GM19438 (cell line): ENCODE results near the gene THY1.
"Not testable (repeated sequence)": the region's sequence is repeated elsewhere in the genome, so short reads cannot be mapped to it uniquely, and the experiment has no call there.

ENCODE experiments used
- ATAC-seq: cut with Tn5 transposase; IDR thresholded peaks from one replicate; pipeline ENCODE4 v1.9.1; 2021; ENCODE audit warnings: low read depth; ENCODE audit not compliant: unreplicated experiment

THY1 gene

DNA sequence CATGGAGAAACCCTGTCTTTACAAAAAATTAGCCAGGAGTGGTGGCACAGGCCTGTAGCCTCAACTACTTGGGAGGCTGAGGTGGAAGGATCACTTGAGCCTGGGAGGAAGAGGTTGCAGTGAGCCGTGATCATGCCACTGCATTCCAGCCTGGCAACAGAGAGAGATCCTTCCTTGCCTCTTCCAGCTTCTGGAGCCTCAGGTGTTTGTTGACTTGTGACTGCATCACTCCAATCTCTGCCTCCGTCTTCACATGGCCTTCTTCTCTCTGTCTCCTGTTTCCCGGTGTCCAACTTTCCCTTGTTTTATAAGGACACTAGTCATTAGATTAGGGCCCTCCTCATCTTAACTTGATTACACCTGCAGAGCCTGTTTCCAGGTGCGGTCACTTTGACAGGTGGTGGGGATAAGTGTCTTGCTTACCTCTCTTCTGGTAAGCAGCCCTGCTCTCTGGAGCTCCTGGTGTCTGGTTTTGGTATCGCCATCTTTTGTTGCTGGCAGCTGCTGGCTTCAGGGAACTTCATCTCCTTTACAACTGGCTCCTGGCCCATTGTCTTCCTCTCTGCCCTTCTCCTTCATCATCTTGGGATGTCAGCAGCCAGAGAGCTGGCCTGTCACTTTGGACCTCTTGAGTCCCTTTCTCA lies 33.2 kb downstream of the THY1 start:
- ATAC-seq = no peak

DNA sequence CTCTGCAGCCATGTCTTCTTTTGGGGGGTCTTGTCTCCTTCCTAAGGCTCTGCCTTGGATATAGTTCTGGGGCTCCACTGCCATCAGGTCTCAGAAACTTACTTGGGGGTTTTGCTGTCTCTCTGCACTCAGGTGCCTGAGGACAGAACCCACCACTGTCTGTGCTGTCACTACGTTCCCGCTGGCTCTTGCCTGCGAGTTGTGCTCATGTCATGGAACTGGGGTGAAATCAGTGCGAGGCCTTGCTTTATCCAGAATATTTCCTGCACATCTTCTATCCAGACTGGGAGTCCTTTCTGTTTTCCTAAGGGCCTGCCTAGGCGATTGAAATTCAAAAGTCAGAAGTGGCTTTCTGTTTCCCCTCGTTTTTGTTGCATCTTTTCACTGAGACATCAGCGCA lies 34.9 kb downstream of the THY1 start:
- ATAC-seq = no peak

DNA sequence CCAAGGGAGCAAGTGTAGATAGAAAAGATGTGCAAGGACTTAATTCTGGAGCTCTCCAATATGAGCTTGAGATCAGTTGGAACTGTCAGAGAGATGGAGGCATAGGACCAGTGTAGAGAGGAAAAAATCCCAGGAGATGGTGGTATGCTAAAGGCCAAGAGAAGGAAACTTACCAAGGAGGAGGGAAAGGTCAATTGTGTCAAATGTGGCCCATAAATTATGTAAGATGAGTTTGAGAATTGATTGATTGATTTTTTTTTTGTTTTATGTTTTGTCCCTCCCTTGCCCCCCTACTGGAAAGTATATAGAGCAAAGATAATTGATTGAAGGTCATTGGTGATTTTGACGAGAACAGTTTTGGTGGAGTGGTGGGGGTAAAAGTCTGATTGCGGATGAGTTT lies 38.6 kb downstream of the THY1 start:
- ATAC-seq = no peak

DNA sequence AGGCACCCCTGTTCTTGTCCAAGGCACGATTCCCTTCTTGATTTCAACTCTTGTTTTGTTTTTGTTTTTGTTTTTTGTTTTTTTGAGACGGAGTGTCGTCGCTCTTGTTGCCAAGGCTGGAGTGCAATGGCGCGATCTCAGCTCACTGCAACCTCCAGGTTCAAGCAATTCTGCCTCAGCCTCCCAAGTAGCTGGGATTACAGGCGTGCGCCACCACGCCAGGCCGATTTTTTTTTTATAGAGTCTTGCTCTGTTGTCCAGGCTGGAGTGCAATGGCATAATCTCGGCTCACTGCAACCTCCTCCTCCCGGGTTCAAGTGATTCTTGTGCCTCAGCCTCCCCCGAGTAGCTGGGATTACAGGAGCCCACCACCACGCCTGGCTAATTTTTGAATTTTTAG lies 40.5 kb downstream of the THY1 start:
- not testable (repeated sequence) for ATAC-seq

DNA sequence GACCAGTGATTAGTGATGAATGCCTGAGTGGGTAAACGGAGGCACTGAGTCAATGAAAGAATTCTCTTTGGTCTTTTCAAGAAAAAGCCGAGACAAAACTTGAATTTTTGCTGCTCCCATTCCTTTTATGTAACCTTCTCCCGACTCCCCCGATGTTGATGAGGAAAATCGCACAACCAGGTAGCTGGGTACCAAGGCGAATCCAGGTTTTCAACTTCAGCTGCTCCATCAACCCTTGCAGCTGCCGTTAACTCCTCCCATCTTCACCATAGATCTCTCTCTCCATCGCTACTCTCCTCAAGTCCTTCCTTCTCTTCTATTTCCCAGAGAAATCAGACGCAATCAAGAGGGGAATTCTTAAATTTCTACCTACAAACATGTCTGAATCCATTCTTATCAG lies 40.9 kb downstream of the THY1 start:
- ATAC-seq = no peak

DNA sequence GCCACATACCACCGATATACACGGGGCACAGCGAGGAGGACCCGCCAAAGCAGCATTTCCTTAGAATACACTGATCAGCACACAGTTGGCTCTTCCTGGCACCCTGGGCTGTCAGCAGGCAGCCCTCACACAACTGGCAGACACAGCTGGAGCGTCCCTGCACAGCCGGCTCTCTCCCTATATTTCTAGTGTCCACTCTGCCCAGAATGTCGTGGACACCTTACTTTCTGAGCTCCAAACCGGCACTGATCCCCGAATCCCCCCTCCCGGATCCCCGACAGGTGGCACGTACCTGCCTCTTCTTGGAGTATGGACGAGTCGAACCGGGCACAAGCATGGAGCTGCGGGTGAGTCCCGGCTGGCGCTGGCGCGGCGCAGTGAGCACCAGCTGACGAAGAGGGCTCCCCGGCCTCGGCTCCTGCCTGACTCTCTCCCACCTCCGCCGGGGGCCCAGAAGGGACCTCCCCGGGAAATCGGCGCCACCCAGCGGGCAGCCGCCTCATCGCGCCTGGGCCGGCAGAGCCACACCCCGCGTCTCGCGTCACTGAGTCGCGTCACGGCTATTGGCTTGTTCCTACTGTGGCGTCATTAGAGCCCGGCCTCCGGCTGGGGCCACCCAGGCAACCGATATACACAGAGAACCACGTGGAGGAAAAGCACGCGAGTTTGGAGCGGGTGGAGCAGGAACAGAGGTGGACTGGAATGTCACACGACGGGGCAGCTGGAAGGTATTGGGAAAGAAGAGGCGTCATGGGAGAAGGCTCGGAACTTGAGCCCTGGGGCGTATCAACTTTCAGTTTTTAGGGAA lies 41.6 kb downstream of the THY1 start, which contains the start of gene USP2:
TSS of gene USP2 (minus strand) at position 510 of the 808 bp plus-strand sequence. CDS start 8,210 bp downstream, outside the sequence.
- ATAC-seq = peak; percentile 98

DNA sequence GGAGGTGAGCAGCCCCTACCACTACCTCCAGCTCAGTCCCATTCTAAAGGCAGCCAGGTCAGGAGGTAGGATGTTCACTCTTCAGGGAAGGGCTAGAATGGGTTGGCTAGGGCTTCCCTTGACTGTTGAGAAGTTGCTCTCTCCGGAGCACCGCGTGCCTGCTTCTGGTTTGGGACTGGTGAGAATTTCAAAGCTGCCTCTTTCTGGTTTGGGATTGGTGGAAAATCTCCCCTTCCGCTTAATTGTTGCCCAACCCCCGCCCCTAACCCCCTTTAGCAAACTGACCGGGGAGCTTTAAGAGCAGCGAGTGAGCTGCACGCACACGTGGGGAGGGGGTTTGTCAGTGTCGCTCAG lies 42.2 kb downstream of the THY1 start:
- ATAC-seq = no peak

DNA sequence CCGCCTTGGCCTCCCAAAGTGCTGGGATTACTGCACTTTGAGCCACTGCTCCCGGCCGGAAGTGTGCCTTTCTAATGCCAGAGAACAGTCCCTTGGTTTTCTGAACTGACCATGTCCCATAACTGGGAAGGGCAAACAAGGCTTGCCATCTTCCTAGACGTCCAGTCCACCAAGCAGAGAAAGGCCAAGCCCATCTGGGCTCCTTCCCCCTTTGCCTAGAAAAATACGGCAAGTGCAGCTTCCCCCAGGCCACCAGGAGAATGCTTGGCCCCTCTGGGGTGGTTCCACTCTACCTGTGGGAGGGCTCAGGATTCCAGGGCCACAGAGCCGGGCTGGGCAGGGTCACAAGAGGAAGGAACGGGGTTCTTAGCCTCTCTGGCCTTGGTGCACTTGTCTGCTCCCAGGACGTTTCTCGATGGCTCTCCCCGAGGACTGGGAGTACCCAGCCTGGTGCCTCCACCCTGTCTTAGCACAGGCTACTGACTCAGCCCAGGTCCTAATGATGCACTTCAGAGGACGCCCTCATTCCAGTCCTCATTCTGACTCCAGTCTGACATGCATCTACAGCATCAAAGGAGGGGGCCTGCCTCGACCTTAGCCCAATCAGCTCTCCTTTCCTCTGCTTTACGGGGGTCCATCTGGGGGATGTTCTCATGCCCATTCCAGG lies 42.7 kb downstream of the THY1 start:
- no peak for ATAC-seq

DNA sequence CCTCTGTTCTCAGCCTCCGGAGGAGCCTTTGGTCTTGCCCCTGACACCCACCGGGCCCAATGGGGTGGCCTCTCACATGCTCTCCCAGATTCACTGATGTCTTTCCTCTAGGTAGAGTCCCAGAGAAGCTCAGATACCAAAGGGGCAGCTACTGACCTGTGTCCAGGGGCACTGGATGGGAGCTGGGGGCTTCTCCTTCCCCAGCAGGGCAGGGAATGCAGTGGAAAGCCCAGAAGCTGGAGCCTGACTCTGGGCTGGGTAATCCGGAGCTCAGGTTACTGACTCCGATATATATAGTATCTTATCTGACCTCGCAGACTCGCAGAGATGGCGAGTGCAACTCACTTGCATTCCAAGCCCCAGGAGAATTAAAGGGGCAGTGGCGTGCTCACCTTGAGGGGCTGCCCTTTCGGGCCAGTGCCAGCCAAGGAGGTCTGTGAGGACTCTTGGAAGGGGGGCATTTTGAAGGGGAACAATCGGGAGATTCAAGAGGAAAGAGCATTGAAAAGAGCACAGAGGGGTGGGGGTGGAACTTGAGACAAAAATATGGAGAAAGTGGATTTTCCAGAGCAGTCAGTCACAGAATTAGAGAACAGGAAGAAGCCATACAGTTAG lies 44.0 kb downstream of the THY1 start:
- no peak for ATAC-seq

DNA sequence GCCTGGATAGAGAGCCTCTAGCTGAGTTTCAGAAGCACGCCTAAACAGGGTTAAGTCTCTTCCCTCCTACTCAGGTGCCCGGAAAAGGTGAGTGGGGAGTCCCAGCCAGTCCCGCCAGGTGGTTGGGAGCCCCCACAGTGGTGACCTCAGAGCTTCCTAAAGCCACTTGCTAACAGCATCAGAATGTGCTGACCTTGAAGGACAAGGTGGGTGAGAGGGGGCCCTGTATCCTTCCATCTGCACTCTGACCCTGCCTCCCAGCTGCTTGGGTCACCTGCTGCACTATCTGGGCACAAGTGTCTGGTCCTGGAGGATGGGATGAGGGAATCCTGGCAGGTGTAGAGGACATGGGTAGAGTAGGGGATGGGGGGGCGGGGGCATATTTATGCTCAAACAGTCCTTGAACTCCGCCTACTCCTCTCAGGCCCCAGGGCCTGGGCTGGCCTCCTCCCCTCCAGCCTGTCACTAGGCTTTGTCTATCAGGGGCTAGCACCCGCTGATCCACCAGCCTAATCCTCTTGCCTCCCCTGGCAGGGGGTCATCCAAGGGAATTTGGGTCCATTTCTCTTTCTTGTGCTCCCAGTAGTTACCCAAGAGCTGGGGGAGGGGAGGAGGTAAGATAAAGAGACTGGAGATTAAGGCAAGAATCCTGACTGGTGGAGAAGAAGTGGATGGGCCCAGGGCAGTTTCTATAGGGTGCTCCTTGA lies 44.9 kb downstream of the THY1 start:
- ATAC-seq = no peak

DNA sequence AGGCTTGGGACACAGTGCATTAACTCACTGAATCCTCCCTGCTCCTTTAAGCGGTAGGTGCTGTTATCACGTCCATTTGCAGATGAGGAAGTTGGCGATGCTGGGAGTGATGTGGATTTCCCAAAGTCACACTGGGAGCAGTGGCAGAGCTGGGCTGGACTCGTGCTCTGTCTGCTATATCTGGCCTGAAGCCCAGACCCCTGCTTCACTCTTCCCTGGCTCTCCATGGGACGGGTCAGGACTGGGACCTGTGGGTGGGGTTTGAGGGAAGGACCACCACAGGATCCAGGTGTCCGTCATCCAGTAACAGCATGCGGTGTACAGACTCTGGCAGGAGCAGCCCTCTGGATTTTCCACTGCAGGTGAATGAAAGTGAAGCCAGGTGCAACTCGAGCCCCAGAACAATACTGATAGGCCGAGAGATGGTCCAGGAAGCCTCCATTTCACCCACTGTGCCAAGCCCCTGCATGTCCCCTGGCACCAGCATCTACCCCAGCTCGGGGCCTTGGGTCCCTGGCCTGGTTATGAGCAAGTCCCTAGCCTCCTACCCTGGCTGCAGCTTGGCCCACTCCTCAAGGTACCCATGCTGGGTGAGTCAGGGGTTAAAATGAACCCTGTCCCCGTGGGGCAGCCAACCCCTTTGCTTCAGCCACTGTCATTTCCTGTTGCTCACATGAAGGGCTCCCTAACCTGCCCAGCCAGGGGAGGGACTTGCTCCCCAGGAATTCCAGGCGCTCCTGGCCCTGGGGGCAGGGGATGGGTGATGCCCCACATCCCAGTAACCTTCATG lies 45.7 kb downstream of the THY1 start:
- ATAC-seq = no peak

DNA sequence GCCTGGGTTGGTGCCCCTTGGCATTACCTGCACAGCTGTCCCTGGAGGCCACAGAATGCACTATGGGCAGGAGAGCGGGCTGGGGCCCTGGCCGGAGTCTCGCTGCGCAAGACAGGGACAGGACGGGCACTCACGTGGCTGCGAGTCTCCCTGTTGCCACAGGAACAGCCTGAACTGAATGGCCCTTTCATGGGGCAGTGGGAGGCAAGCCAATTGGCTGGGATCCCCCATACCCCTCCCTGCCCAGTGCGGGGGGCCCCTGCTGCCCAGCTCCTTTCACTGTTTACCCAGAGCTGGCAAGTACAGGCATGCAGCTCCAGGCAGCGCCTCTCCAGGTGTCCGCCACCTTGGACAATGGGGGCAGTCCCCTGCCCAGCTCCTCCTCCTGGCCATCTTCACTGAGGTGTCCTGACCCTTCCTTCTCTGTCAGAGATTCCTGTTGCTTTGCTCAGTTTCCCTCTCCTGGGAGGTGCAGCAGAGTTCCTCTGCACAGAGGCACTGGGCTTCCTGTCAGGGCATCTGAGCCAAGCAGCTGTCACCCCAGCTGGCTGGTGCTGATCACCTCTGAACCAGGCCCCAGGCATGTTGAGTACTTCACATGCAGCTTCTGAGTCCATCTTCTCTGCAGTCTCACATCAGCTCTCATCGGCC lies 46.6 kb downstream of the THY1 start:
- ATAC-seq = no peak

DNA sequence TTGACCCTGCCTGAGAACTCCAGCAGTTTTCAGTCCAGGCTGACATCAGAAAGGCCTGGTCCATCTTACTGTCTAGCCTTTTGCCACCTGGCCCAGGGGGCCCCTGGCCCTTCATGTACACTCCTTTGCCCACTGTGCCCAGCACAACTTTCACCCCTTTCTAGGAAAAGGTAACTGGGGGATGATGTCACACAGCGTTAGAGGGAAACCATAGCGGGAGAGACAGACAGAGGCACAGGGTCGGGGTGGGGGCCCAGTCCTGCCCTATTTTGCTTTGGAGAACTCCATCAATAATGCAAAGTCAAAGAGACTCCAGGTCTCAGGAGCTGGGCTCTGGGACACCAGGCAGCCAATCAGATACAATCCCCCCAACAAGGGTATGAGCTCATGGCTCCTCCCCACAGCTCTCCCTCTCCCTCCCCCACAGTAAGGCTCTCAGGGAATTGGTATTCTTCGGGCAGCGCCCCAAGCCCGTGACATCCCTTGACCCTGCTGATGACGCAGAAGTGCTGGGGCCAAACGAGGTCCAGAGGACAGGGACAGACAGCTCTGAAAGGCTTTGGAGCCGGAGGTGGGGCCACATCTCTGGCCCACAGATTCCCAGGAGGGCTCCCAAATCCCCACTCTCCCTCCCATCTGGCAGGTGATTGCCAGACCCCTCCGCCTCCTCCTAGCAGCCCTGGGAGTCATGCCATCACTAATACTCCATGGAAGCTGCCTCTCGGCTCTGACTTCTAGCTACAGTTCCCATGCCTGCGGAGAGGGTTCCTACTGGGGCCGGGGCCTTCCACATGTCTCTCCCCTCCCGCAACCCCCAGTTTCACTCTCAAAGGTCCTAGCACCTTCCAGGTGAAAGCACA lies 47.4 kb downstream of the THY1 start:
- ATAC-seq = no peak

DNA sequence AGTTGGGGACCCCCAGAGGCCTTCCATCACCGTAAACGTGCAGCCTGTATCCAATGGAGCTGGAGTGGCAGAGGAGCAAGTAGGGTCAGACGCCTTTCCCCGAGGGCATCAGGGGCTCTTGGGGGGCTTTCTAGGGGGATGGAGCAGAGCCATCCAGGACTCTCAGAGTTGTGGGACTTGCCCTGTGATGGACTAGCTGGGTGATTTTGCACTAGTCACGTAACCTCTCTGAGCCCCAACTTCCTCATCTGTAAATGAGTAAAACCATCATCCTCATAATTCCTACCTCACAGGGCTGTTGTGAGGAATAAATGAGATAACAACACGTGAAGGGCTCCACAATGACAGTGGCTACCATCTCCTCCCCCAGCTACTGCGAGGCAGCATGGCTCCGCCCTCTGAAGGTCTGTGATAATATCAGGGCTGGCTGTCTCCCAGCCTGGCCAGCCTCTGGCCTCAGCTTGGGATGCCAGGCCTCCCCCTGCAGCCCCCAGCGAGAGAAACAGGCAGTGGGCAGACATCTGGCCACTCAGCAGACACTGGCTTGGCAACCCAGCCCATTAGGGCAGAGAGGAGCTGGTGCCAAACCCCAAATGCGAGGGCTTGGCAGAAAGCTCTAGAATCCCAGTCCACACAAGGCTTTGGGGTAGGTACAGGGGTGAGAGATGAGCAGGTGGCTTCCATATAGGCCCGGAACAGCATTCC lies 48.2 kb downstream of the THY1 start:
- ATAC-seq = no peak

DNA sequence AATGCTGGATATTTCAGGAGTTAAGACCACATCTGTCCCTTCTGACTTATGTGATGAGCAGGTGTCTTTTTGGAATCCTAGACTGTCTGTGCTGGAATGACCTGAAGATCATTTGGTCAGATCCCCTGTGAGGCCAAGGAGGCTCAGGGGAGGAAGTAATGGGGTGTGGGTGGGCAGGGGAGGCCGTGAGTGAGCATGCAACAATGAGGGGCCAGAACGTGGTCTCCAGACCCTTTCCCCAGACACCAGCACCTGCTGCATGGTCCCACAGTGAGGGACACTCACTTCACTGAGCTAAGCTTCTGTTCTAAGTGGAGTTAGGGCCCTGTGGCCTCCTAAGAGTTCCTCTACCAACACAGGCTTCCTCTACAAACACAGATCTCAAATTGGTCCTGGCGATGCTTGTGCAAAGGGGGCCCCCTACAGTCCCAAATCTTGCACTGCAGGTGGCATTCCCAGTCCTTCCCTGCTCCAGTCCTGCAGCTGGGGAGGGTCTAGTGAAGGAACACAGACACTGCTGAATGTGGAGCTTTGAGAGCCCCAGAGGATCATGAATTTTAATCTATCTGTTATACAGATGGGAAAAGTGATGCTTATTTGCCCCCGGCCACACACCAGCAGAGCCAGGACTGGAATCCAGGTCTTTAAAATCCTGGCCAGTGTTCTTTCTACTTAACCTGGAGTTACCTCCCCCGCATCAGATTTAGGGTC lies 48.9 kb downstream of the THY1 start:
- no peak for ATAC-seq

DNA sequence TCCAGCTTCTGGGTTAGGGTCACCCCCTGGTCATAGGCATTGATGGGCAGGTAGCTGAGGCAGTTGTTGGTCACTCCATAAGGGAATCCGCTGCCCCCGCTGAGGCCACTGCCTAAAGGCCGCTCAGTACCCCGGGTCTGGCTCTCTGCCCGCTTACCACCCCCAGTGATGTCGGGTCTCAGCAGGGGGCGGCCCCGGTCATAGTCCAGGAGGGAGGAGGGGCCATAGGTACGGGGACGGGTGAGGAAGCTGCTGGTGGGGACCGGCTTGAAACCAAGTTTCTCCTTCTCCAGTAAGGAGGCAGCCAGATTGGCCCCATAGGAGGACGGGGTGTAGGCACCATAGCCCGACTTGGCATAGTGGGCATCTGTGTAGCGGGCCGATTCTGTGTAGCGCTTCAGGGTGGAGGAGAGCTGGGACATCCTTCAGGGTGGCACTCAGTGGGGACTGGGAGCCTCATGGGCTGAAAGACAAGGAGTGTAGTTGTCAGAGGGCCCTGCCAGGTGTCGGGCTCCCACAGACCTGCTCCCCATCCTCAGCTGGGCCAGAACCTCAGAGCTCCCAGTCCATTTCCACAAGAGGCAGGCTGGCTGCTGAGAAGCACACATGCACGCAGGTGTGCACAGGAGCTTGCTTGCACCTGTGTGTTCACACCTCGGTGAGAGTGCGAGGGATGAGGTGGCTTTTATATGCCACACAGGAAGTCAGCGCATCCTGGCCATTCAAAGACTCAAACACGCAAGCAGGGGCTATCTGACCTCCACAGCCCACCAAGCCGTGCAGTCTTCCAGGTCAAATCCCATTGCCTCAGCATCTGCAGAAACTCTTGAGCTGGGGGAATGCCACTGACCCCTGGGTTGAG lies 49.7 kb downstream of the THY1 start:
- ATAC-seq = no peak
